ENCODE measurements around the gene EIF2B2.

GRCh38 chr14:75059642-75060041 lies 56.9 kb downstream of the EIF2B2 start:
- TF ChIP-seq, protein P1, sequence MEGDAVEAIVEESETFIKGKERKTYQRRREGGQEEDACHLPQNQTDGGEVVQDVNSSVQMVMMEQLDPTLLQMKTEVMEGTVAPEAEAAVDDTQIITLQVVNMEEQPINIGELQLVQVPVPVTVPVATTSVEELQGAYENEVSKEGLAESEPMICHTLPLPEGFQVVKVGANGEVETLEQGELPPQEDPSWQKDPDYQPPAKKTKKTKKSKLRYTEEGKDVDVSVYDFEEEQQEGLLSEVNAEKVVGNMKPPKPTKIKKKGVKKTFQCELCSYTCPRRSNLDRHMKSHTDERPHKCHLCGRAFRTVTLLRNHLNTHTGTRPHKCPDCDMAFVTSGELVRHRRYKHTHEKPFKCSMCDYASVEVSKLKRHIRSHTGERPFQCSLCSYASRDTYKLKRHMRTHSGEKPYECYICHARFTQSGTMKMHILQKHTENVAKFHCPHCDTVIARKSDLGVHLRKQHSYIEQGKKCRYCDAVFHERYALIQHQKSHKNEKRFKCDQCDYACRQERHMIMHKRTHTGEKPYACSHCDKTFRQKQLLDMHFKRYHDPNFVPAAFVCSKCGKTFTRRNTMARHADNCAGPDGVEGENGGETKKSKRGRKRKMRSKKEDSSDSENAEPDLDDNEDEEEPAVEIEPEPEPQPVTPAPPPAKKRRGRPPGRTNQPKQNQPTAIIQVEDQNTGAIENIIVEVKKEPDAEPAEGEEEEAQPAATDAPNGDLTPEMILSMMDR (conservative IDR thresholded peaks at IDR 0.05; ENCODE audit: low read depth in 2 of 2) = no peak
- no peak for TF ChIP-seq EZH2 (IDR thresholded peaks at IDR 0.05; ENCODE audit: low read depth, unreplicated experiment)

Measured in GM23338 (cell line).